ENCODE measurements around the gene RGS6. TPM values are rescaled to one million over a fixed set of nuclear protein-coding genes. Genes with fewer than 3 reads are reported as not detected.

Gene RGS6
- total RNA-seq, 1 experiment from 2014 or later, result not detected

DNA sequence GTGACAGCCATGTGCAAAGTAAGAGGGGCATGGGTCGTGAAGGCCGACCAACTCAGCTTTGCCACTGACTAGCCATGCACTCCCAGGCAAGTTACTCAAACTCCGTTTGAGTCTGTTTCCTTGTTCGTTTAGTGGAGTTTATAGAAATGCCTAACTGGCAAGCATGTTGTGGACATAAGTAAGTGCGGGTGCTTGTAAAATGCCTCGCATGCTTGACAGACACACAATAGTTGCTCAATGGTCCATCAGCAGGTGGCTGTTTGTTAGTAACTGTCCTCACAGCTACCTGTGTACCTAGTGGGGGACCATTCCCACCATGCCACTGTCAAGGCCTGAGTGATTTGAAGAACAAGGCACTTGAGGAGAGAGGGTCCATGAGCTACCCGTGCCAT is 623.4 kb downstream of the RGS6 start:
- intact Hi-C loops (cut with micrococcal nuclease; ENCODE audit: unreplicated experiment), result no loop called here
- H3K27me3 Mint-ChIP-seq (ENCODE audit: unreplicated experiment), result peaks cover 86% of the 10 kb centered on the region
- BruUV-seq (replicated peaks), result no TSS peak
- TF ChIP-seq, protein P1, sequence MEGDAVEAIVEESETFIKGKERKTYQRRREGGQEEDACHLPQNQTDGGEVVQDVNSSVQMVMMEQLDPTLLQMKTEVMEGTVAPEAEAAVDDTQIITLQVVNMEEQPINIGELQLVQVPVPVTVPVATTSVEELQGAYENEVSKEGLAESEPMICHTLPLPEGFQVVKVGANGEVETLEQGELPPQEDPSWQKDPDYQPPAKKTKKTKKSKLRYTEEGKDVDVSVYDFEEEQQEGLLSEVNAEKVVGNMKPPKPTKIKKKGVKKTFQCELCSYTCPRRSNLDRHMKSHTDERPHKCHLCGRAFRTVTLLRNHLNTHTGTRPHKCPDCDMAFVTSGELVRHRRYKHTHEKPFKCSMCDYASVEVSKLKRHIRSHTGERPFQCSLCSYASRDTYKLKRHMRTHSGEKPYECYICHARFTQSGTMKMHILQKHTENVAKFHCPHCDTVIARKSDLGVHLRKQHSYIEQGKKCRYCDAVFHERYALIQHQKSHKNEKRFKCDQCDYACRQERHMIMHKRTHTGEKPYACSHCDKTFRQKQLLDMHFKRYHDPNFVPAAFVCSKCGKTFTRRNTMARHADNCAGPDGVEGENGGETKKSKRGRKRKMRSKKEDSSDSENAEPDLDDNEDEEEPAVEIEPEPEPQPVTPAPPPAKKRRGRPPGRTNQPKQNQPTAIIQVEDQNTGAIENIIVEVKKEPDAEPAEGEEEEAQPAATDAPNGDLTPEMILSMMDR (IDR thresholded peaks at IDR 0.05; ENCODE audit: unreplicated experiment), result no peak
- no peak overlapping the region for H3K27ac Mint-ChIP-seq (ENCODE audit: unreplicated experiment)
- H3K4me1 Mint-ChIP-seq (ENCODE audit: low read depth, unreplicated experiment), result peaks cover 2% of the 10 kb centered on the region
- H3K36me3 Mint-ChIP-seq (ENCODE audit: insufficient read depth, unreplicated experiment), result no peaks in the 10 kb centered on the region
- DNase-seq, result no peak
- CTCF ChIA-PET, result interaction anchor here (1.0 kb wide), 1 partner anchor 350 kb away, joined by 4 read pairs; no protein-coding TSS in a partner anchor
- H3K4me3 Mint-ChIP-seq (ENCODE audit: low read depth, unreplicated experiment), result no peak overlapping the region
- H3K9me3 Mint-ChIP-seq (ENCODE audit: low read depth, unreplicated experiment), result no peaks in the 10 kb centered on the region

- no TSS peak for BruUV-seq (replicated peaks)
- Mint-ChIP-seq H3K27me3 (ENCODE audit: unreplicated experiment) (peaks cover 100% of the 10 kb centered on the region), H3K36me3 (ENCODE audit: insufficient read depth, unreplicated experiment) (no peaks in the 10 kb centered on the region), H3K9me3 (ENCODE audit: low read depth, unreplicated experiment) (no peaks in the 10 kb centered on the region), H3K27ac (ENCODE audit: unreplicated experiment) (no peak overlapping the region), H3K4me3 (ENCODE audit: low read depth, unreplicated experiment) (no peak overlapping the region), H3K4me1 (ENCODE audit: low read depth, unreplicated experiment) (no peaks in the 10 kb centered on the region)
- TF ChIP-seq, protein P1 (IDR thresholded peaks at IDR 0.05; ENCODE audit: unreplicated experiment), result no peak
- intact Hi-C loops (cut with micrococcal nuclease; ENCODE audit: unreplicated experiment), result no loop called here
- CTCF ChIA-PET, result no interaction called here
- no peak for DNase-seq
Measured at GRCh38 chr14:72557671-72558070, 625.4 kb downstream of the RGS6 start.

DNA sequence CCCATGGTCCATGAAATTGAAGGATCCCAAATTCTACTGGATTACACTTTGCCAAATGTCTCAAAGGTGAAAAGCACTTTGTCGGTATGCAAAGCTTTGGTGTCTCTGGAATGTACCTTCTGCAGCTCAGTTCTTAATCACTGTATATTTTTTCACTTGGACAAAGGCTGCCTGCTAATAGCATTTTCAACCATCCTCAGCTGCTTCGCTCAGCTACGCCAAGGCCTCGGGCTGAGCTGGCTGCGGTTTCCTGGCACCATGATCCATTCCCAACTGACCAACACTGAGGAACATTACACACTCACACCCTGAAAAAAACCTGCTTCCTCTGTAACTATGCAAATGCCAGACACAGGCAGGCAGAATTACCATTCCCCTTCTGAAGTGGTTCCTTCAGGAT is 626.5 kb downstream of the RGS6 start:
- Mint-ChIP-seq H3K4me3 (ENCODE audit: low read depth, unreplicated experiment) (no peak overlapping the region), H3K36me3 (ENCODE audit: insufficient read depth, unreplicated experiment) (no peaks in the 10 kb centered on the region), H3K9me3 (ENCODE audit: low read depth, unreplicated experiment) (no peaks in the 10 kb centered on the region), H3K4me1 (ENCODE audit: low read depth, unreplicated experiment) (no peaks in the 10 kb centered on the region), H3K27me3 (ENCODE audit: unreplicated experiment) (peaks cover 100% of the 10 kb centered on the region), H3K27ac (ENCODE audit: unreplicated experiment) (no peak overlapping the region)
- DNase-seq, result no peak
- CTCF ChIA-PET, result no interaction called here
- intact Hi-C loops (cut with micrococcal nuclease; ENCODE audit: unreplicated experiment), result no loop called here
- BruUV-seq (replicated peaks), result no TSS peak
- TF ChIP-seq, protein P1 (IDR thresholded peaks at IDR 0.05; ENCODE audit: unreplicated experiment), result no peak

GRCh38 chr14:72559202-72559601 is 627.0 kb downstream of the RGS6 start:
- H3K36me3 Mint-ChIP-seq (ENCODE audit: insufficient read depth, unreplicated experiment), result no peaks in the 10 kb centered on the region
- no peak overlapping the region for H3K4me3 Mint-ChIP-seq (ENCODE audit: low read depth, unreplicated experiment)
- no peak for DNase-seq
- CTCF ChIA-PET, result no interaction called here
- BruUV-seq (replicated peaks), result no TSS peak
- H3K27me3 Mint-ChIP-seq (ENCODE audit: unreplicated experiment), result peaks cover 100% of the 10 kb centered on the region
- H3K9me3 Mint-ChIP-seq (ENCODE audit: low read depth, unreplicated experiment), result no peaks in the 10 kb centered on the region
- TF ChIP-seq, protein P1 (IDR thresholded peaks at IDR 0.05; ENCODE audit: unreplicated experiment), result no peak
- H3K4me1 Mint-ChIP-seq (ENCODE audit: low read depth, unreplicated experiment), result no peaks in the 10 kb centered on the region
- intact Hi-C loops (cut with micrococcal nuclease; ENCODE audit: unreplicated experiment), result no loop called here
- no peak overlapping the region for H3K27ac Mint-ChIP-seq (ENCODE audit: unreplicated experiment)
